Activated naive CD4-positive, alpha-beta T cell treated with Interleukin-2 at 50 U/mL for 16 hours (primary cell): ENCODE measurements around the gene PRM1.
"Not testable (repeated sequence)": the region's sequence is repeated elsewhere in the genome, so short reads cannot be mapped to it uniquely, and the experiment has no call there.

Experiments
- DNase-seq: peaks from one replicate; pipeline ENCODE4 v3.0.0-alpha.2; 2020

The PRM1 gene

GRCh38 chr16:11313493-11314308, 32.6 kb upstream of the PRM1 start:
- no peak for DNase-seq

DNA sequence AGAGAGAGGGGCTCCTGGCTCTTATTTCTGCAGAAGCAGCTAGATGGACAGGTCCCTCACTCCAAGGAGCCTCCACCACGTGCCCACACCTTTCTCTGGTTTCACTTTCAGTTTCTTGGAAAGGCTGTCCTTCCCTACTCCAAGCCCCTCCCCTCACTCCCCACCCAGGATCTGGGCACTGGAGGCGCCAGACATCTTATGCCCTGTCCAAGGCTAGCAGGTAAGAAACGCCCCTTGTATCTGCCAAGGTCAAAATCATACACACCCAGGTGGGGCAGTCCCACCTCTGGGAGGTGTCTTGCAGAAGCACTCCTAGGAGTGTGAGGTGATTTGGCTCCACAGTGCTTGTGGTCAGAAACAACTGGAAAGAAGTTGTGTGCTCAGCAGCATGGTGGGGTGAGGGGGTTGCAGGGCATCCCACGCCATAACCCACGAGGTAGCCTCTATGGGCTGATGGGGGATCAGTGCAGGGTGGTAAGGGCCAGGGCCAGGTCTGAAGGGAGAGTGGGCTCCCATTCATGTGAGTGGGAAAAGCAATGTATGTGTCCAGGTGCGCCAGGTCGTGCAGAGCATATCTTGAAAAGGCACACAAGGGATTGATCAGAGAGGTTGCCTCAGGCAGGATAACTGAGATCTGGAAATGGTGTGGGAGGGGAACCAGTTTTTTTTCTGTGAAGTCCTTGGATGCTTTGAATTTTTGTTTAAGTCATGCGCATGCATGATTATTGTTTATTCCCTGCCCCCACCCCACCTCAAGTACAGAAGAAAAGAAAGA, 31.8 kb upstream of the PRM1 start:
- no peak for DNase-seq

DNA sequence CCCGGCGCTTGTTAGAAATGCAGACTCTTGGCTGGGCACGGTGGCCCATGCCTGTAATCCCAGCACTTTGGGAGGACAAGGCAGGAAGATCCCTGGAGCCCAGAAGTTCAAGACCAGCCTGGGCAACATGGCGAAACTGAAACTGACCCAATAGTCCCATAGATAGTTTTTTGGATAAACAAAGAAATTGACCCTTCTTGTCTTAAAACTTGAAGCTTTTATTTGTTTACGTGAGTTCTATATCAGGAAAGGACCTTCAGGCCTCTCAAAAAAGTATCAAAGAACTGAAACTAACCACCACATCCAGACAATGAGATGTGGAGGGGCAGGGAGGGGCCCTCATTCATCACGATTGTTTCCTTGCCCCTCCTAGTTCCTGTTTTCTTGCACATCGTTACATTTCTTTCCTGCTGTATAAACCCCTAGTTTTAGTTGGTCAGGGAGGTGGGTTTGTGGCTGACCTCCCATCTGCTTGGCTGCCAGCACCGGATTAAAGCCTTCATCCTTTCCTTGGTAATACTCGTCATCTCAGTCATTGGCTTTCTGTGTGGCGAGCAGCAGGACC, 29.9 kb upstream of the PRM1 start:
- DNase-seq, result no peak

DNA sequence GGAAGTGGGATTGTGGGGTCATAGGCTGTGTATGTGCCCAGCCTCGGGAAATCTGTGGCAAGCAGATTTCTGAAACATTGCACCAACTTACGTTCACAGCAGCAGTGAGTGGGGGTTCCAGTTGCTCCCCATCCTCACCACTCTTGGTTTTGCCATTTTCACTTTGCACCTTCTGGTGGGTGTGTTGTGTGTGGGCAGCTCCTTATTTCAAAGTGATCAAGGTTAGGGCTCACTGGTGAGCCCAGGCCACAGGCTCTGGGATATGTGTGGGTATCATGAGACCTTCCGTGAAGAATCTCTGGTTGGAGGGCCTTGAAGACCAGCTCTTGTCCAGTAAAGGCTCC, 29.5 kb upstream of the PRM1 start:
- DNase-seq, result no peak

GRCh38 chr16:11309895-11310633, 28.9 kb upstream of the PRM1 start:
- DNase-seq, result no peak

DNA sequence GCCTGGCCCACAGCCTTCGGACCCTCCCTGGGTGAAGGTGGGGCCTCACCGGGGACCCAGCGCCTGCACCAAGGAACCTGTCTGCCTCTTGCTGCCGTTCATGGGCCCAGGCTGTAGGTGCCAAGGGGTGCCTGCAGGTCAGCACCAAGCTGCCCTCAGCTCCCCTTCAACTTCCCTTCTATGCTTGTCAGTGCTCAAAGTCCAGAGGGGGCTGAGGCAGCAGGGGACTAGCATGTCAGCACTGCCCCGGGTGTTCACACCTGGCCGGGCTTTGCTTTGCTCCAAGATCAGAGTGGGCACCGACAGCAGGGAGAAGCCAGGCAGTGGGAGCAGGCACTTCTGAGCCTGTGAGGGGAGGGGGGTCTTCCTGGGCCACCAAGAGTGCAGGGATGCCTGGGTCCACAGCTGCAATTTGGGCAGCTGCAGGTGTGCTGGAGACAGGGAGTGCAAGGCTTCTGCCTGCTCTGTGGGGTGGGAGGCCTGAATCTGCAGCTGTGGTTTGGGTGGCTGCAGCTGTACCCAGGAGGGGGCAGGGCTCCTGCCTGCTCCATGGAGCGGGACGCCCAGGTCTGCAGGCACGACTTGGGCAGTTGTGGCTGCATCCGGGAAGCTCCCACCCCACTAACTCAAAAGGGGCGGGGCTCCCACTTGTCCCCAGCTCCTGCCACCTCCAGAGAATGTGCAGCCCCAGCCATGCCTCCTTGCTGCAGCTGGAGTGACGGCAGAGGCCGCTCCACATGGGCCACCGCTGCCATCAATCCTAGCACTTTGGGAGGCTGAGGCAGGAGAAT, 27.6 kb upstream of the PRM1 start:
- DNase-seq, result no peak

DNA sequence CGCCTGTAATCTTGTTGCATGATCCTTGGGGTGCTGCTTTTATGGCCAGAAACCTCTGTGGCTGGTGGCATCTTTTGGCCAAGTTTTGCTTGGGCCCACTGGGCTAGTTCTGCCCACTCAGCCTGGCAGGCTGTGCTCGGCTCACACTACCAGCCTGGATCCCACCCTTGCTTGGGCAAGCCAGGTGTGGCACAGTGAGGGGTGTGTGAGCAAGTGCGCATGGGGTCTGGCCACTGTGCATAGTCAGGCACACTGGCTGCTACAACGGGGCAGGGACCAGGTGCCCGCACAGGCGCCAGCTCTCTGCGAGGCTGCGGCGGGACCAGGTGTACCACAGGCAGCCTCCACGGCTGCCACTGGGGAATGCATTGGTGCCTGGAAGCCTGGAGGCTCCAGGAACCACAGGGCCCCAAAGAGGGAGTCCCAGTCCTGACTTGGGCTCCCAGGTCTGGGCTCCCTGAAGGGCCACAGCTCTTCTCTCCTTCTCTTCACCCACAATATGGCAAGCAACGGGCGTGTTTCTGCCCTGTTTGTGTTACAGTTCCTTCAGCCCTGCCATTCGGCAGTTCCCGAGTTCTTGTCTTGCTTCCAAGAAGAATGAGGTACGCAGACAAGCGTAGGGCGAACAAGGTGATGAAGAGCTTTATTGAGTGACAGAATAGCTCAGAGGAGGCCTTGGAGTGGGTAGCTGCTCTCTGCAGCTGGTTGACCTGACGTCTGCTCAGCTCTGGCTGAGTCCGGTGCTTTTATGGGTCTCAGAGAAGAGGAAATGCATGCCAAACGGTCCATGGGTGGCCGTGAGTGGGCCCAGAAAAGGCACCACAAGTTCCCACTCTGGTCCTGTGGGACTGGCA, 26.7 kb upstream of the PRM1 start:
- no peak for DNase-seq

GRCh38 chr16:11306997-11307638, 26.0 kb upstream of the PRM1 start:
- no peak for DNase-seq

DNA sequence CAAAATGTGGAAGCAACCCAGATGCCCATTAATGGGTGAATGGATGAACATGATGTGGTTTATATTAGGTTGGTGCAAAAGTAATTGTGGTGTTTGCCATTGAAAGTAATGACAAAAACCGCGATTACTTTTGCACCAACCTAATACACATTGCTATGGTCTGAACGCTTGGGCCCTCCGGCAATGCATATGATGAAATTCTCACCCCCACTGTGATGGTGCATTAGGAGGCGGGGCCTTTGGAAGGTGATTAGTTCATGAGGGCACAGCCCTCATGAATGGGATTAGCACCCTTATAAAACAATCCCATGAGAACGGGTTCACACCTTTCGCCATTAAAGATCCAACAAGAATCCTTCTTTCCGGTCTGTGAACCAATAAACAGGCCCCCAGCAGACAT, 25.3 kb upstream of the PRM1 start:
- no peak for DNase-seq

DNA sequence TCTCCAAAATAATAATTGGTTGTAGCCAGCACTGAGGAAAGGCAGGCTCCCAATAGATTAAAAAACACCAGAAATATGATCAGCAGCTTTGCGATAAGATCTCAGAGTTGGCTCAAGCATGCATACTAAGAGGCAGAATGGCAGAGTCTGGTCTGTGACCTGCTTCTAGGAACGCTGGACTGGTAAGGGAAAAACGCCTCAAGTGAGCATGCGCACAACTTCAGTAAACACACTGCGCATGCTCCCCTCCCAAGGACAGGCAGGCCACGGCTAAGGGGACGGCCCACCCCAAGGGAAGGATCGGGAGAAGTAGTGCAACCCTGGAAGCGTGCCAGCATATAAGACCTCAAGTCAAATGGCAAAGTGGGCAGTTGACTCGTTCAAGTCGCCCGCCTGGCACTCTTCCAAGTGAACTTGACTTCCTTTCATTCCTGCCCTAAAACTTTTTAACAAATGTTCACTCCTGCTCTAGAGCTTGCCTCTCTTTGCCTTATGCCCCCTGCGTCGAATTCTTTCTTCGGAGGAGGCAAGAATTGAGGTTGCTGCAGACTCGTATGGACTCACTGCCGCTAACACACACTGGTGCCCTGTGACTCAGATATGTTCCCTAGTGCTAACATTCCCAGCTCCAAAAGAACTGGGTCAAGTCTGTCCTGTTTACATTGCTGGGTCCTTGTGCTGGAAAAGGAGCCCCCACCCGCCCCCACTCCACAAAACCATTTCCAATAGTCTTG, 22.4 kb upstream of the PRM1 start:
- no peak for DNase-seq

DNA sequence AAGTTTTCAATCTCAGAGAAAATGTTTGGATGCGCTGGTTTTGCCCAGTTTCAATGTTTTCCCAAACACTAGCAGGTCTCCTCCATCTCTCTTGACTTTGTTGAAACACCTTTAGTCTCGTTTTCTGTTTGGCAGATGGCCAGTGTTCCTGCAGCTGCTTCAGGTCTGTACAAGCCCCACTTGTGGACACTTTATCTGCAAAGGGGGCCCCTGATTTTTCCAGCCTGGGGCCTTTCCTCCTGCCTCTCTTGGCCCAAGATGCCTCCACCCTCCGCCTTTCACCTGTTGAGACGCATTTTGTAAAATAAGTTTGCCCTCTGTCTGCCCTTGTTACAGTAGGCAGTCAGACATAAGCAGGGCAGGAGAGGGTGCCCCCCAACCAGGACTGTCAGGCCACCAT, 21.8 kb upstream of the PRM1 start:
- no peak for DNase-seq

GRCh38 chr16:11301645-11302501, 20.7 kb upstream of the PRM1 start:
- DNase-seq, result no peak

DNA sequence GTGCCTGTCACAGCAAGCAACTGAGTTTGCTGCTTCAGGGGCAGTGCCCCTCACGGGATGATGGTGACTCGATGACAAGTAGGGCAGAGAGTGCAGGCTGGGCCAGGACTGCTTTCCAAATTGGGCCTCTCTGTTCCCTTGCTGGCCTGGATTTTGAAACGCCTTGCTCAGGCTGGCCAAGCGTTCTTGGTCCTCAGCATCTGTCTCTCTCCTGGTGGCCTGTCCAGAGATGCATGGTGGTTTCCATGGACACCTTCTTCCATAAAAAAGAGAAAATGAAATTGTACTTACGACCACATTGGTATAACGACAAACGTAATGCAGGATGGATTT, 19.4 kb upstream of the PRM1 start:
- DNase-seq, result no peak

- DNase-seq, result no peak
Measured at GRCh38 chr16:11299865-11300559, 18.9 kb upstream of the PRM1 start.

GRCh38 chr16:11298950-11299547, 17.9 kb upstream of the PRM1 start:
- not testable (repeated sequence) for DNase-seq

DNA sequence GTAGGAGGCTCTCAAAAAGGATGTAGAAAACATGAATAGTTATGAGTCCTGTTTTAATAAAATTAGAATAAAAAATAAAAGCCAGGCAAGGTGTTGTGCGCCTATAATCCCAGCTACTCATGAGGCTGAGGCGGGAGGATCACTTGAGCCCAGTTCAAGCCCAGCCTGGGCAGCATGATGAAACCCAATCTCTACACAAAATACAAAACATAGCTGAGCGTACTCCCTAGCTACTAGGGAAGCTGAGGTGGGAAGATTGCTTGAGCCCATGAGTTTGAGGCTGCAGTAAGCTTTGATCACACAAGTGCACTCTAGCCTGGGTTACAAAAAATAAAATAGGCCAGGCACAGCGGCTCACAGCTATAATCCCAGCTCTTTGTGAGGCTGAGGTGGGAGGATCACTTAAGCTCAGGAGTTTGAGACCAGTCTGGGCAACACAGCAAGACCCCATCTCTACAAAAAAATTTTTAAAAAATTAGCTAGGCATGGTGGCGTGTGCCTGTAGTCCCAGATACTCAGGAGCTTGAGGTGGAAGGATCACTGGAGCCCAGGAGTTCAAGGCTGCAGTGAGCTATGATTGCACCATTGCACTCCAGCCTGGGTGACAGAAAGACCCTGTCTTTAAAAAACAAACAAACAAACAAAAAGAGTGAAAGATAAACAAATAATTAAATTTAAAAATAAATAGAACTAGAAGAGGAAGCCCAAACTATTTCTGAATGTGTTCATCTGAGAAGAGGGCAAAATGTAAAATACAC, 17.2 kb upstream of the PRM1 start:
- no peak for DNase-seq

DNA sequence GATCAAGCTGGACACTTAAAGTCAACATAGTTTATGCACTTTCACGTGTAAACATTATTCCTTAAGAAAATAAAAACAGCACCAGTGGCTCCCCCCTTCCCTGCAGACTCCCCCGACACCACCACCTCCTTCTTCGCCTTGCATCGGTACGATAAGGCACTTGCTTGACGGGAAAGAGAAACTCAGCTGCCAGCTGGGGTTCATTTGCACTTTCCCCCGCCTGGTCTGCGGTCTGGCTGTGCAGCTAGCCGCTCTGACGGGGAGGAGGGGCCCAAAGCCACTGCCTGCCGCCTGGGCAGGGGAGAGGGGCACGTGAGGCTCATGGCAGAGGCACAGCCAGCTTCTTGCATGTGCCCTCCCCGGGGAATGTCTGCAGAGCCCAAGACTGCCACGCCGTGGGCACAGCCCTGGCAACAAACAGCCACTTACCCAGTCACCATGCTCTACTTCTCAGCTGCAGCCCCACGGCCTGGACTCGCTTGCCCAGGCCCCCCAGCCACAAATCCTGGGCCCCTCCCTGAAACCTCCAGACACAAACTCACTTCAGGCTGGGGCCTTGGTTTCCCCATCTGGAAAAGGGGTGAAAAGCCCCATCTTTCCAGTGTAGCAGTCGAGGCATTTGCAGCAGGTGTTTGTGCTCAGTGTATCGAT, 16.5 kb upstream of the PRM1 start:
- peak; percentile 66 for DNase-seq
